ENCODE measurements around the gene GSTO2. TPM values are rescaled to one million over a fixed set of nuclear protein-coding genes. Genes with fewer than 3 reads are reported as not detected.

The GSTO2 gene
- total and polyA plus RNA-seq, 2 of the 4 experiments (the other 2 are of a cell fraction), result 1.4 to 2.3 TPM

DNA sequence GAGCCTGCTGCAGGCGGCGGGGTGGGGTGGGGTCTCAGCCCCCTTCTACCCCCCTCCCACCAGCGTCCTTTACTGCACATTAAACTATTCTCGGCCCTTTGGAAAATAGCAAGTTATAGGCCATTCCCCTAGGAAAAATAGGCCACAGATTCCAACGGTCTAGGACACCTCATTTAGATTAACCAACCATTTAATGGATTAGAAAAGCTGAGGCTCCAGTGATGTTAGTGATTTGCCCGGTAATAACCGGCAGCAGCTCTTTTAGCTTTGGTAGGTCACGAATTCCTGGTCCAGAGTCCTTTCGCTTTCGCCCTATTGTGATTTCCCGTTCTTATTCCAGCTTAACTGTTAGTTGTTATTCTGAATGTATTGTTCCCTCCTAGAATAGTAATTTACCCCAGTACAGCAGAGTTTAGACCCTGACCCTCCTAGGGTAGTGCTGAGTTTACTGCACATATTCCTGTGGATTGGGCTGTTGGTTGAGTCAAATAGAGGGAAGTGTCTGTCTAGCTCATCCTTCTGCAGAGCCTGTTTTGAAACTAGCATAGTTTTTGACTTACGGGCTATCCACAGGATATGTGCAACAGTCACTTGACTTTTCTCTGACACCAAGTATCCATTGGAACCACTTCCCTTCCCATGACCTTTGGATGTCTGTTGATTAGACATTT lies 13.5 kb upstream of the GSTO2 start (continued):
- TF ChIP-seq, protein P1, sequence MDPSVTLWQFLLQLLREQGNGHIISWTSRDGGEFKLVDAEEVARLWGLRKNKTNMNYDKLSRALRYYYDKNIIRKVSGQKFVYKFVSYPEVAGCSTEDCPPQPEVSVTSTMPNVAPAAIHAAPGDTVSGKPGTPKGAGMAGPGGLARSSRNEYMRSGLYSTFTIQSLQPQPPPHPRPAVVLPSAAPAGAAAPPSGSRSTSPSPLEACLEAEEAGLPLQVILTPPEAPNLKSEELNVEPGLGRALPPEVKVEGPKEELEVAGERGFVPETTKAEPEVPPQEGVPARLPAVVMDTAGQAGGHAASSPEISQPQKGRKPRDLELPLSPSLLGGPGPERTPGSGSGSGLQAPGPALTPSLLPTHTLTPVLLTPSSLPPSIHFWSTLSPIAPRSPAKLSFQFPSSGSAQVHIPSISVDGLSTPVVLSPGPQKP (IDR thresholded peaks at IDR 0.05; ENCODE audit: borderline replicate concordance, low read depth, low read length), result no peak
- TF ChIP-seq NFE2L2 (IDR thresholded peaks at IDR 0.05; ENCODE audit: low read depth, low read length), result no peak

All from IMR-90 (cell line).